Endothelial cell of umbilical vein (primary cell): Measurements from ENCODE around the gene ODAD3. TPM values are rescaled to one million over a fixed set of nuclear protein-coding genes. Genes with fewer than 3 reads are reported as not detected.

Experiments used
- BruUV-seq: library from RNA; stranded (reverse); fragments of 400-500 nt; replicated peaks from 2 replicates; lab custom pipeline; 2021; lab: Mats Ljungman, UMichigan
- CTCF ChIA-PET: fragments of 300-600, 350-600 bp; sonication (Branson Sonifier 250); formaldehyde crosslinking; loops from one replicate; lab custom pipeline; 2021; ENCODE audit warnings: antibody characterized with exemption, inconsistent platforms; lab: Charles Lee
- POLR2A ChIA-PET: fragments of 300-600, 350-600 bp; sonication (Branson Sonifier 250); formaldehyde crosslinking; loops from one replicate; lab custom pipeline; 2021; ENCODE audit warnings: antibody characterized with exemption, inconsistent platforms; lab: Charles Lee
- DNase-seq: peaks from one replicate; pipeline ENCODE4 v3.0.0-alpha.2; 2011; ENCODE audit warnings: low read depth, low spot score
- FAIRE-seq: peaks from 2 replicates; lab custom pipeline; 2011; peaks lifted over from hg19 to GRCh38; lab: Jason Lieb, UNC
- H2AFZ ChIP-seq: 2 replicates; pipeline ENCODE4 v1.6.0; 2012; ENCODE audit warnings: low read depth, low read length, control low read depth, inconsistent platforms
- H3K27ac ChIP-seq: 2 replicates; pipeline ENCODE4 v1.5.1; 2011; ENCODE audit warnings: low read depth, mild to moderate bottlenecking, control low read depth, low read length, moderate library complexity; ENCODE audit not compliant: insufficient read depth
- H3K27me3 ChIP-seq, 2 experiments: 2 replicates each; pipeline versions ENCODE4 v1.6.0 to v1.6.1; 2011; ENCODE audit warnings: low read length in 2 of 2, mixed read lengths in 1 of 2; ENCODE audit not compliant: control insufficient read depth in 2 of 2, insufficient read depth in 2 of 2
- H3K36me3 ChIP-seq, 2 experiments: 2 replicates in 1 of 2; 3 replicates in 1 of 2; pipeline ENCODE4 v1.5.1; 2011; ENCODE audit warnings: low read length in 2 of 2, mild to moderate bottlenecking in 1 of 2, moderate library complexity in 1 of 2; ENCODE audit not compliant: control insufficient read depth in 2 of 2, insufficient read depth in 2 of 2; ENCODE audit errors: extremely low read depth in 1 of 2
- H3K4me1 ChIP-seq: 3 replicates; pipeline ENCODE4 v1.5.1; 2011; ENCODE audit warnings: mild to moderate bottlenecking, low read length; ENCODE audit not compliant: control insufficient read depth, insufficient read depth; ENCODE audit errors: extremely low read depth
- H3K4me2 ChIP-seq: 2 replicates; pipeline ENCODE4 v1.6.1; 2011; ENCODE audit warnings: low read length, control low read depth, mixed read lengths; ENCODE audit not compliant: insufficient read depth
- H3K4me3 ChIP-seq, 3 experiments: fragments of 200-600 bp in 1 of 3; sonication (generic), shearing (Covaris generic) in 1 of 3; replicated peaks in 1 of 3; 2 replicates each; pipeline ENCODE4 v1.5.1; 2011 to 2016; ENCODE audit warnings: control low read depth in 3 of 3, low read length in 3 of 3, mild to moderate bottlenecking in 2 of 3, inconsistent platforms in 1 of 3, low read depth in 1 of 3, moderate library complexity in 1 of 3; ENCODE audit not compliant: insufficient read depth in 1 of 3
- H3K79me2 ChIP-seq: 2 replicates; pipeline ENCODE4 v1.6.0; 2012; ENCODE audit warnings: low read length, inconsistent platforms; ENCODE audit not compliant: control insufficient read depth, insufficient read depth
- H3K9ac ChIP-seq: replicated peaks from 2 replicates; pipeline ENCODE3; 2011; ENCODE audit warnings: low read length, control low read depth; ENCODE audit not compliant: insufficient read depth; ENCODE audit errors: extremely low read depth
- H3K9me1 ChIP-seq: replicated peaks from 3 replicates; pipeline ENCODE4 v1.6.0; 2011; ENCODE audit warnings: mild to moderate bottlenecking, low read length; ENCODE audit not compliant: control insufficient read depth, insufficient read depth; ENCODE audit errors: extremely low read depth
- H3K9me3 ChIP-seq: replicated peaks from 2 replicates; pipeline ENCODE4 v1.5.1; 2012; ENCODE audit warnings: low read length, inconsistent platforms; ENCODE audit not compliant: control insufficient read depth, insufficient read depth
- H4K20me1 ChIP-seq: replicated peaks from 2 replicates; pipeline ENCODE3; 2011; ENCODE audit warnings: mild to moderate bottlenecking, low read length; ENCODE audit not compliant: control insufficient read depth, insufficient read depth; ENCODE audit errors: extremely low read depth
- CTCF ChIP-seq, 2 donors: IDR thresholded peaks; 1 replicate in 1 of 2; 2 replicates in 1 of 2; pipeline ENCODE4 v1.5.1; 2011; ENCODE audit warnings: low read length in 2 of 2, mild to moderate bottlenecking in 2 of 2, moderate library complexity in 2 of 2, control low read depth in 1 of 2, inconsistent platforms in 1 of 2, low read depth in 1 of 2; ENCODE audit not compliant: insufficient read depth in 1 of 2; ENCODE audit errors: extremely low read depth in 1 of 2
- EZH2 ChIP-seq: IDR thresholded peaks from 2 replicates; pipeline ENCODE4 v1.6.1; 2012; ENCODE audit warnings: borderline replicate concordance, low read depth, mild to moderate bottlenecking, moderate library complexity, low read length, inconsistent platforms; ENCODE audit not compliant: severe bottlenecking
- FOS ChIP-seq: IDR thresholded peaks from 2 replicates; pipeline ENCODE4 v1.6.1; 2011; ENCODE audit warnings: mild to moderate bottlenecking, low read length, moderate library complexity, borderline replicate concordance; ENCODE audit not compliant: insufficient read depth
- GATA2 ChIP-seq: IDR thresholded peaks from 2 replicates; pipeline ENCODE4 v1.7.0; 2011; ENCODE audit warnings: low read depth, mild to moderate bottlenecking, moderate library complexity, mixed read lengths, low read length; ENCODE audit not compliant: insufficient read length, insufficient read depth
- JUN ChIP-seq: IDR thresholded peaks from 2 replicates; pipeline ENCODE4 v1.6.1; 2011; ENCODE audit warnings: borderline replicate concordance, low read depth; ENCODE audit not compliant: insufficient read length, insufficient read depth
- MYC ChIP-seq: IDR thresholded peaks from one replicate; pipeline ENCODE4 v1.6.1; 2011; ENCODE audit warnings: mild to moderate bottlenecking, low read depth, low read length
- POLR2A ChIP-seq: IDR thresholded peaks from 2 replicates; pipeline ENCODE4 v1.6.1; 2012; ENCODE audit warnings: low read depth, mild to moderate bottlenecking, control low read depth, low read length
- POLR2AphosphoS5 ChIP-seq: IDR thresholded peaks from 2 replicates; pipeline ENCODE4 v1.6.1; 2012; ENCODE audit warnings: low read depth, mild to moderate bottlenecking, control low read depth, low read length, moderate library complexity; ENCODE audit not compliant: insufficient read depth
- dilution Hi-C: fragments of 300-500 bp; cut with MboI; formaldehyde crosslinking; loops from one replicate; pipeline ENCODE4 v1.15.0; 2019; ENCODE audit warnings: low sequenced_read_pairs; ENCODE audit not compliant: extremely low pct_ligation_motif_present
- intact Hi-C: fragments of 100-400 bp; cut with micrococcal nuclease; formaldehyde crosslinking; loops from one replicate; pipeline ENCODE4 v1.10.0; 2022
- polyA plus RNA-seq, 4 experiments: library from polyadenylated mRNA; depleted of rRNA in 3 of 4; stranded (reverse) in 3 of 4; unstranded in 1 of 4; fragments of >200 nt; gene quantifications; 2 replicates each; pipeline versions ENCODE4 v1.2.1 to v1.2.3, GENCODE V29; 2011 to 2012; ENCODE audit warnings: missing spikeins in 1 of 4
- total RNA-seq: library from RNA; stranded (reverse); gene quantifications from 2 replicates; pipeline ENCODE4 v1.2.3, GENCODE V29; 2021
- TF ChIP-seq, protein P1 (sequence below): IDR thresholded peaks from 2 replicates; pipeline ENCODE4 v1.6.1; 2011; ENCODE audit not compliant: insufficient read depth, insufficient read length

ODAD3 gene
- total and polyA plus RNA-seq, 2 donors (not counting 3 experiments of a cell fraction or from before 2014, with no cell fraction given) = 0.14 to 0.97 TPM

DNA sequence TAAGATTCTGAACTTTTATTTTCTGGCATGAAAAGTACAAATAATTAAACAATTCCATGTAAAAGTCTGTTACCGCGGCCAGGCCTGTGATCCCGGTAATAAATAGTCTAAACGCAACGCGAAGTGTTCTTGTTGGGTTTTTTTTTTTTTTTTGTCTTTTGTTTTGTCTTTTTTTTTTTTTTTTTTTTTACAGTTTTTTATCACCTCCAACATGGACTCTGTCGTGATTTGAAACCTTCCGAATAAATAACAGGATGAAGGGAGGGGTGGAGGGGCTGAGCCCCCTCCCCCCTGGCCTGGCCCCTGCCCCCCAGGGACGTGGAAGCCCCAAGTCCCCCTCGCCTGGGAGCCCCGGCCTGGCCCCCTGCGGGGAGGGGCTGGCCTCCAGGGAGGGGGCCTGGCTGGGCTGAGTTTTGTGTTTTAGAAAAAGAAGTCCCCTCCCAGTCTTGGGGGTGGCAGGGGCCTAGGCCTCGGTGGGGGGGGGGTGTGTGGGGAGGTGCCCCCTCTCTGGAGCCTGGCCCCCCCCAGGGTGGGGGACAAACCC lies 16.5 kb upstream of the ODAD3 start:
- ChIA-PET CTCF (interaction anchor here (0.6 to 1.8 kb wide), 6 partner anchors 16 to 157 kb away, joined by 3 to 5 read pairs (median 4); no protein-coding TSS in a partner anchor), POLR2A (interaction anchor here (0.6 to 0.8 kb wide), 3 partner anchors 68 to 112 kb away, joined by 3 to 6 read pairs (median 3); no protein-coding TSS in a partner anchor)
- no peak overlapping the region for H3K4me2 ChIP-seq
- peaks cover 2 to 13% of the 10 kb centered on the region in 2 experiments for H3K36me3 ChIP-seq
- dilution Hi-C loops = no loop called here
- H3K9me3 ChIP-seq = no peaks in the 10 kb centered on the region
- H3K4me1 ChIP-seq = no peaks in the 10 kb centered on the region
- no peak overlapping the region for H2AFZ ChIP-seq
- H3K27me3 ChIP-seq = no peaks in the 10 kb centered on the region
- FAIRE-seq (no peak), DNase-seq (no peak)
- no peaks in the 10 kb centered on the region for H3K79me2 ChIP-seq
- H3K9me1 ChIP-seq = no peaks in the 10 kb centered on the region
- no peak overlapping the region for H3K9ac ChIP-seq
- BruUV-seq = no TSS peak
- H3K4me3 ChIP-seq = no peak overlapping the region
- TF ChIP-seq GATA2 (no peak), POLR2AphosphoS5 (no peak), FOS (no peak), EZH2 (no peak), JUN (no peak), POLR2A (no peak), MYC (no peak), CTCF (IDR thresholded peaks at IDR 0.05; ENCODE audit: extremely low read depth in 1 of 2, insufficient read depth in 1 of 2, low read depth in 1 of 2, low read length in 2 of 2) (no peak)
- TF ChIP-seq, protein P1, sequence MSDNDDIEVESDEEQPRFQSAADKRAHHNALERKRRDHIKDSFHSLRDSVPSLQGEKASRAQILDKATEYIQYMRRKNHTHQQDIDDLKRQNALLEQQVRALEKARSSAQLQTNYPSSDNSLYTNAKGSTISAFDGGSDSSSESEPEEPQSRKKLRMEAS = no peak
- H3K27ac ChIP-seq = no peak overlapping the region
- intact Hi-C loops = no loop called here
- H4K20me1 ChIP-seq = no peaks in the 10 kb centered on the region
